ENCODE results near the gene RMDN2.

DNA sequence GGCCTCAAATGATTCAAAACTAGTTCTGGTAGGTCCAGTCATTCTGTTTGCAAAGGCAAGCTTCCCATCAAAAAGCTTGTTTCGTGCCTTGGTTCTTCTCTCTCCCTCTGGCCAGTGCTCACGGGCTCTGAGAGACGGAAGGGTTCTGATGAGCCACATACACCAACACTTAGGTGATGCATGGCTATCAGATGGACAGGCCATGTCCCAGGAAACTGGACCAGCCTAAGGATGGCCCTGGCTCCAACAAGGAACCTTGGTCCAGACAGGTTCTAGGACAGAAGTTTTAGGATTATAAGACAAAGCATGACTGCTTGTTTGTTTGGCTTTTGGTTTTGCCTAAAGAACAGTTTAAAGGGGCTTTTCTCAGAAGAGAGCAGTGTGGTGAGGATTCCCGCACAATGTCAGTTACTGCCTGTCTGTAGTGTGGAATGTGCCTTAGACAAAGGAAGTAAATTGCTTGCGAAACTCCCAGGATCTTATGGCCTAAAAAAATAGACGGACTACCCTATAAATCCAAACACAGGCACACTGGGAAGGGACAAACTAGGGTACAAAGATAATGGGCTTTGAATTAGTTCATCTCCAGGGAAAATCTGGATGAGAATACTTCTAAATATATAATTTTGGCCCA is 140.5 kb downstream of the RMDN2 start:
- TF ChIP-seq, protein P1, sequence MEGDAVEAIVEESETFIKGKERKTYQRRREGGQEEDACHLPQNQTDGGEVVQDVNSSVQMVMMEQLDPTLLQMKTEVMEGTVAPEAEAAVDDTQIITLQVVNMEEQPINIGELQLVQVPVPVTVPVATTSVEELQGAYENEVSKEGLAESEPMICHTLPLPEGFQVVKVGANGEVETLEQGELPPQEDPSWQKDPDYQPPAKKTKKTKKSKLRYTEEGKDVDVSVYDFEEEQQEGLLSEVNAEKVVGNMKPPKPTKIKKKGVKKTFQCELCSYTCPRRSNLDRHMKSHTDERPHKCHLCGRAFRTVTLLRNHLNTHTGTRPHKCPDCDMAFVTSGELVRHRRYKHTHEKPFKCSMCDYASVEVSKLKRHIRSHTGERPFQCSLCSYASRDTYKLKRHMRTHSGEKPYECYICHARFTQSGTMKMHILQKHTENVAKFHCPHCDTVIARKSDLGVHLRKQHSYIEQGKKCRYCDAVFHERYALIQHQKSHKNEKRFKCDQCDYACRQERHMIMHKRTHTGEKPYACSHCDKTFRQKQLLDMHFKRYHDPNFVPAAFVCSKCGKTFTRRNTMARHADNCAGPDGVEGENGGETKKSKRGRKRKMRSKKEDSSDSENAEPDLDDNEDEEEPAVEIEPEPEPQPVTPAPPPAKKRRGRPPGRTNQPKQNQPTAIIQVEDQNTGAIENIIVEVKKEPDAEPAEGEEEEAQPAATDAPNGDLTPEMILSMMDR (IDR thresholded peaks at IDR 0.05 in 8 of 11, conservative IDR thresholded peaks at IDR 0.05 in 3 of 11): no peak
- TF ChIP-seq POLR2A (IDR thresholded peaks at IDR 0.05) (no peak), POLR2AphosphoS5 (IDR thresholded peaks at IDR 0.05) (no peak)
